ENCODE measurements around the gene RNF151.

Gene RNF151

GRCh38 chr16:1991135-1991551 lies 24.5 kb downstream of the RNF151 start:
- peak overlapping the region; percentile 78 for H3K27ac ChIP-seq
- TF ChIP-seq ZFX (IDR thresholded peaks at IDR 0.05; ENCODE audit: borderline replicate concordance), result no peak
- no peak for TF ChIP-seq CTCF (IDR thresholded peaks at IDR 0.05)

- TF ChIP-seq CTCF (IDR thresholded peaks at IDR 0.05), result no peak
- TF ChIP-seq ZFX (IDR thresholded peaks at IDR 0.05; ENCODE audit: borderline replicate concordance), result no peak
- peak overlapping the region; percentile 78 for H3K27ac ChIP-seq
Measured at GRCh38 chr16:1991588-1991947, 24.9 kb downstream of the RNF151 start.

- TF ChIP-seq ZFX (IDR thresholded peaks at IDR 0.05; ENCODE audit: borderline replicate concordance) (no peak), CTCF (IDR thresholded peaks at IDR 0.05) (no peak)
- H3K27ac ChIP-seq, result peak overlapping the region; percentile 78
Measured at GRCh38 chr16:1991948-1992703, 25.5 kb downstream of the RNF151 start.

- H3K27ac ChIP-seq, result peak overlapping the region; percentile 78
Measured at GRCh38 chr16:1992704-1993317, 26.2 kb downstream of the RNF151 start.

GRCh38 chr16:1993731-1994131 lies 27.1 kb downstream of the RNF151 start:
- peak overlapping the region; percentile 78 for H3K27ac ChIP-seq
- TF ChIP-seq CTCF (IDR thresholded peaks at IDR 0.05), result no peak
- TF ChIP-seq ZFX (IDR thresholded peaks at IDR 0.05; ENCODE audit: borderline replicate concordance), result no peak

More at GRCh38 chr16:1992704-1993317, 26.2 kb downstream of the RNF151 start:
- TF ChIP-seq CTCF (IDR thresholded peaks at IDR 0.05), result no peak
- no peak for TF ChIP-seq ZFX (IDR thresholded peaks at IDR 0.05; ENCODE audit: borderline replicate concordance)

- TF ChIP-seq ZFX (IDR thresholded peaks at IDR 0.05; ENCODE audit: borderline replicate concordance), result no peak
- TF ChIP-seq CTCF (IDR thresholded peaks at IDR 0.05), result no peak
Measured at GRCh38 chr16:1997494-1998359, 31.1 kb downstream of the RNF151 start.

More at GRCh38 chr16:1997494-1998359, 31.1 kb downstream of the RNF151 start:
- H3K27ac ChIP-seq, result no peak overlapping the region
